Esophagus squamous epithelium (tissue), 5 donors: ENCODE data around the gene HNRNPA3. TPM values are rescaled to one million over a fixed set of nuclear protein-coding genes. Genes with fewer than 3 reads are reported as not detected.
"Not testable (repeated sequence)": the region's sequence is repeated elsewhere in the genome, so short reads cannot be mapped to it uniquely, and the experiment has no call there.

Source experiments
- DNase-seq: peaks from one replicate; lab custom pipeline; 2025; lab: John Stamatoyannopoulos, UW
- H3K27ac ChIP-seq, 4 donors: fragments of 200-600 bp; sonication (generic); one replicate each; pipeline ENCODE4 v1.5.1; 2016 to 2019; ENCODE audit warnings: mild to moderate bottlenecking in 1 of 4
- H3K27me3 ChIP-seq, 4 donors: fragments of 200-600 bp; sonication (generic); 1 replicate in 3 of 4; 2 replicates in 1 of 4; pipeline versions ENCODE4 v1.5.1 to v1.6.0; 2017 to 2021; ENCODE audit warnings: antibody characterized with exemption in 1 of 4
- H3K36me3 ChIP-seq, 3 donors: fragments of 200-600 bp; sonication (generic); one replicate each; pipeline ENCODE4 v1.5.1; 2016 to 2019
- H3K4me1 ChIP-seq, 3 donors: fragments of 200-600 bp; sonication (generic); one replicate each; pipeline ENCODE4 v1.5.1; 2017 to 2019
- H3K4me3 ChIP-seq, 4 donors: fragments of 200-600 bp; sonication (generic); 1 replicate in 3 of 4; 2 replicates in 1 of 4; pipeline ENCODE4 v1.5.1; 2016 to 2019; ENCODE audit warnings: mild to moderate bottlenecking in 2 of 4, moderate library complexity in 1 of 4
- H3K9me3 ChIP-seq, 3 donors: fragments of 200-600 bp; sonication (generic); one replicate each; pipeline ENCODE4 v1.5.1; 2016 to 2019
- CTCF ChIP-seq, 6 experiments: fragments of 450-650 bp in 4 of 6; fragments of 200-600 bp in 2 of 6; sonication (generic) in 2 of 6; IDR thresholded peaks; one replicate each; pipeline ENCODE4 v1.5.1; 2016 to 2019; ENCODE audit warnings: antibody characterized with exemption in 6 of 6, mild to moderate bottlenecking in 4 of 6, moderate library complexity in 4 of 6
- POLR2A ChIP-seq, 4 donors: fragments of 450-650 bp; IDR thresholded peaks; one replicate each; pipeline ENCODE4 v1.6.1; 2017; ENCODE audit warnings: antibody characterized with exemption in 4 of 4, mild to moderate bottlenecking in 4 of 4, moderate library complexity in 3 of 4
- WGBS, 2 donors: methylation state at CpG; one replicate each; pipeline ENCODE4 v1.1.5; 2018; 5-methylcytosine and 5-hydroxymethylcytosine counted together
- intact Hi-C: fragments of 100-400 bp; cut with DNase I; formaldehyde crosslinking; loops from one replicate; pipeline ENCODE4 v1.15.0; 2022
- total RNA-seq, 4 donors: library from RNA; depleted of rRNA; stranded (reverse); fragments of >200 nt; gene quantifications; one replicate each; pipeline ENCODE4 v1.1.0, GENCODE V29; 2016
- donor health status: DM: yes; HTN: yes; CAD: no.

HNRNPA3 gene
- total RNA-seq, 4 donors from 2014 or later, result 34.9 to 78.2 (median 61.6) TPM

- no peak for DNase-seq
- no peaks in the 10 kb centered on the region for H3K9me3 ChIP-seq
- peaks cover 3 to 37% (median 4%) of the 10 kb centered on the region in 3 donors for H3K36me3 ChIP-seq
- H3K27ac ChIP-seq, result peak overlapping the region; percentile 59 to 89 (median 78)
- peaks cover 62 to 100% (median 80%) of the 10 kb centered on the region in 3 donors for H3K4me1 ChIP-seq
- WGBS, 2 donors, result 20 to 34% methylated on average over 1 to 3 of the region's 3 CpGs
- no peak for TF ChIP-seq CTCF (IDR thresholded peaks at IDR 0.05)
- intact Hi-C loops, result no loop called here
- no peaks in the 10 kb centered on the region for H3K27me3 ChIP-seq
- H3K4me3 ChIP-seq, result no peak overlapping the region
Observed at GRCh38 chr2:177246000-177246399, 33.4 kb downstream of the HNRNPA3 start.

- H3K9me3 ChIP-seq, DNase-seq, H3K4me3 ChIP-seq, H3K27me3 ChIP-seq, intact Hi-C loops: not testable (repeated sequence)
- peaks cover 3 to 43% (median 4%) of the 10 kb centered on the region in 3 donors for H3K36me3 ChIP-seq
- peak overlapping the region; percentile 40 to 89 (median 72) for H3K27ac ChIP-seq
- 73% methylated on average over 2 of the region's 2 CpGs for WGBS, 2 donors
- H3K4me1 ChIP-seq, result peaks cover 57 to 100% (median 80%) of the 10 kb centered on the region in 3 donors
Observed at GRCh38 chr2:177246523-177247030, 34.0 kb downstream of the HNRNPA3 start.

- peaks cover 3 to 44% (median 4%) of the 10 kb centered on the region in 3 donors for H3K36me3 ChIP-seq
- H3K27me3 ChIP-seq, result no peaks in the 10 kb centered on the region
- no peak for DNase-seq
- no peak overlapping the region for H3K4me3 ChIP-seq
- H3K4me1 ChIP-seq, result peaks cover 55 to 100% (median 83%) of the 10 kb centered on the region in 3 donors
- 72 to 81% methylated on average over 6 of the region's 6 CpGs for WGBS, 2 donors
- intact Hi-C loops, result no loop called here
- no peaks in the 10 kb centered on the region for H3K9me3 ChIP-seq
- TF ChIP-seq CTCF (IDR thresholded peaks at IDR 0.05), result no peak
- TF ChIP-seq POLR2A (IDR thresholded peaks at IDR 0.05), result no peak
- H3K27ac ChIP-seq, result peak overlapping the region; percentile 25 to 89 (median 56)
Observed at GRCh38 chr2:177247693-177248262, 35.2 kb downstream of the HNRNPA3 start.

- intact Hi-C loops, result no loop called here
- H3K9me3 ChIP-seq, result no peaks in the 10 kb centered on the region
- no peak for DNase-seq
- H3K4me1 ChIP-seq, result peaks cover 44 to 100% (median 82%) of the 10 kb centered on the region in 3 donors
- no peaks in the 10 kb centered on the region for H3K27me3 ChIP-seq
- no peak overlapping the region for H3K4me3 ChIP-seq
- 85 to 86% methylated on average over 7 of the region's 7 CpGs for WGBS, 2 donors
- TF ChIP-seq POLR2A (IDR thresholded peaks at IDR 0.05) (no peak), CTCF (IDR thresholded peaks at IDR 0.05) (no peak)
- peak overlapping the region in 3 of 4 donors; percentile 26 to 89 (median 86) for H3K27ac ChIP-seq
- H3K36me3 ChIP-seq, result peaks cover 0 to 35% (median 4%) of the 10 kb centered on the region in 3 donors
Observed at GRCh38 chr2:177249038-177249437, 36.4 kb downstream of the HNRNPA3 start.

- DNase-seq, result no peak
- Histone ChIP-seq H3K9me3 (no peaks in the 10 kb centered on the region), H3K27ac (peak overlapping the region; percentile 79 to 99 (median 87)), H3K36me3 (peaks cover 0 to 43% (median 4%) of the 10 kb centered on the region in 3 donors), H3K27me3 (no peaks in the 10 kb centered on the region), H3K4me3 (no peak overlapping the region), H3K4me1 (peaks cover 43 to 100% (median 84%) of the 10 kb centered on the region in 3 donors)
- intact Hi-C loops, result no loop called here
- 87 to 96% methylated on average over 3 to 4 of the region's 5 CpGs for WGBS, 2 donors
- TF ChIP-seq CTCF (IDR thresholded peaks at IDR 0.05) (no peak), POLR2A (IDR thresholded peaks at IDR 0.05) (no peak)
Observed at GRCh38 chr2:177250461-177250860, 37.9 kb downstream of the HNRNPA3 start.
